MM.1S (cell line): Measurements from ENCODE around the gene FEM1A.

Source experiments
- EZH2 ChIP-seq: fragments of 300-600 bp; sonication (generic); optimal IDR thresholded peaks from 2 replicates; pipeline ENCODE3; 2017; ENCODE audit warnings: low read depth, mild to moderate bottlenecking, antibody characterized with exemption, low read length, mixed read lengths
- EZH2phosphoT487 ChIP-seq: fragments of 300-600 bp; sonication (generic); IDR thresholded peaks from 2 replicates; pipeline ENCODE4 v1.6.1; 2018; ENCODE audit warnings: antibody characterized with exemption, low read length
- TF ChIP-seq, protein P1 (sequence below): fragments of 300-600 bp; sonication (generic); IDR thresholded peaks from 2 replicates; pipeline ENCODE4 v1.5.1; 2016; ENCODE audit warnings: antibody characterized with exemption, low read length, mixed read lengths

DNA sequence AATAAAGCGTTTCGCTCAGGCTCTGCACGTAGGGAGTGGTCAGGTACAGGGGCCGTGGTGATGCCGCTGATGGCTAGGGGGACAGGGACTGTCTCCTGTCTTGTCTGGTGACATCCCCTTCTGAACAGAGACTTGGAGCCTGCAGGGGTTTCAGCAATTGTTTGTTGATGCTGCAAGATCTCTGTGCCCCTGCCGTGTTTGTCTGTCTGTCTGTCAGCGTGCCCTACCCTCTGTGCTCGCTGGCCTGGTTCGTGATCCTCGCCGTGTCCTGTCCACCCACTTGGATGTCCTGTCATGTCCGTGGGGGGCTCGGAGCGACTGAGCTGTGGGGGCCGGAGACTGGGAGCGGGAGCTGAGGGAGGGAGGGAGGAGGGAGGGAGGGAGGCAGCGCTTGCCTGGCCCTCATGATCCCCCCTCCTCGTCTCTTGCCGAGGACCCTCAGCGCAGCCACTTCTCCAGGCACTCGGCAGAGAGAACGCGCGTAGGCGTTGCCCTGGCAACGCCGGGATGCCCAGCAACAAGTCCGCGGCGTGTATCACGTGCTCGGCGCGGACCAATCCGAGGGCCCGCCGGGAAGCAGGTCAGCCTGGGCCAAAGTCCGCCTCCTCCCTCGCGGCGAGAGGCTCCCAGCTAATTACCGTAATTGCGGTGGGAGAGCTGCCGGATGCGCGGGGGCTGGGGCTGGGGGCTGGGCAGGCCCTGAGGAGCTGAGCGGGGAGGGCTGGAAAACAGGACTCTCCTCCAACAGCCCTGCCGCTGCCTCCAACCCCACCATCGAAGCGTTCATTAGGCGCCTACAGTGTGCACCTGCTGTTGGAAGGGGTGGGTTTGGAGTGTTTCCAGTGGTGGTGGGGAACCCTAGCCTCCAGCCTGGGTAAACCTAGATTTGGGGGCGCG, 31.9 kb upstream of the FEM1A start:
- TF ChIP-seq, protein P1, sequence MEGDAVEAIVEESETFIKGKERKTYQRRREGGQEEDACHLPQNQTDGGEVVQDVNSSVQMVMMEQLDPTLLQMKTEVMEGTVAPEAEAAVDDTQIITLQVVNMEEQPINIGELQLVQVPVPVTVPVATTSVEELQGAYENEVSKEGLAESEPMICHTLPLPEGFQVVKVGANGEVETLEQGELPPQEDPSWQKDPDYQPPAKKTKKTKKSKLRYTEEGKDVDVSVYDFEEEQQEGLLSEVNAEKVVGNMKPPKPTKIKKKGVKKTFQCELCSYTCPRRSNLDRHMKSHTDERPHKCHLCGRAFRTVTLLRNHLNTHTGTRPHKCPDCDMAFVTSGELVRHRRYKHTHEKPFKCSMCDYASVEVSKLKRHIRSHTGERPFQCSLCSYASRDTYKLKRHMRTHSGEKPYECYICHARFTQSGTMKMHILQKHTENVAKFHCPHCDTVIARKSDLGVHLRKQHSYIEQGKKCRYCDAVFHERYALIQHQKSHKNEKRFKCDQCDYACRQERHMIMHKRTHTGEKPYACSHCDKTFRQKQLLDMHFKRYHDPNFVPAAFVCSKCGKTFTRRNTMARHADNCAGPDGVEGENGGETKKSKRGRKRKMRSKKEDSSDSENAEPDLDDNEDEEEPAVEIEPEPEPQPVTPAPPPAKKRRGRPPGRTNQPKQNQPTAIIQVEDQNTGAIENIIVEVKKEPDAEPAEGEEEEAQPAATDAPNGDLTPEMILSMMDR: no peak
- no peak for TF ChIP-seq EZH2phosphoT487
- TF ChIP-seq EZH2: no peak
